Measurements from ENCODE around the gene CMTM4. TPM values are rescaled to one million over a fixed set of nuclear protein-coding genes. Genes with fewer than 3 reads are reported as not detected.

CMTM4 gene
- polyA plus RNA-seq, 1 donor (not counting 4 experiments of a cell fraction or from before 2014, with no cell fraction given), result 23.1 TPM

DNA sequence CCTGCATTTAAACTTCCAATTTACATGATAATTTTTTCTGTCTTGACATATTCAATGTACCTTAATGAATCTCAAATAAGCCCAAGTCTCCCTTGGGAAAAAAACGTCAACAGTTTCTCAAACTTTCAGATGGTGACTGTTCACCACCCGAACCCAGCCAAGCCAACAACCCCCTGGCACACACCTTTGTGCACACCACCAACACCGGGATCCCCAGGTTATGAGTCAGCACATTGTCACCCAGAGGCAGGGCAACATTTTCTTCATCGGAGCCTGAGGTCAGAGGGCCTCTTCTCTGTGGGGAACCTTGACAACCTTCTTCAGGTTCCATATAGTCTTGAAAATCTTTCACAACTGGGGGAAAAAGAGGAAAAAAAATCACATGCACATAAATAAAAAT is 39.3 kb upstream of the CMTM4 start:
- H3K4me3 ChIP-seq (ENCODE audit: control insufficient read depth in 2 of 3, extremely low read depth in 1 of 3, insufficient read depth in 2 of 3, low read depth in 1 of 3, low read length in 3 of 3), result no peak overlapping the region
- peaks cover 31% of the 10 kb centered on the region for H3K79me2 ChIP-seq (ENCODE audit: control insufficient read depth, insufficient read depth, low read length)

DNA sequence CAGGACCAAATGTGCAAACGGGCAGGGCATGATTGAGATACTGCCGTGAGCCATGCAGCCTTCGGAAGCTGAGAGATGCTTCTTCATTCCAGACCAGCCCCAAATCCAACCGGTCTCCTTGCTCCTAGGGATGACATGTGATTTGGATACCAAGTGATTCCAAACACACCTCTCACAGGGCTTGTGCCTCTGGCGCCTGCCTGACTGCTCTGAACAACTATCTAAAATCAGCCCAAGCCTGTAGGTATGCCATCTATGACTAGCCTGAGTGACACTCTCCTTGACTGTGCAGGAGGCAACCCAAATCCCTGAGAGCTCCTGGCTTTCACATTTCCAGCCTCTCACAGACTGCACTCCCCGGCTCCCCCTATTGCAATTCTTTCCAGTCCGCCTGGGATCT is 34.6 kb upstream of the CMTM4 start:
- Histone ChIP-seq H3K4me1 (ENCODE audit: control insufficient read depth, extremely low read depth, insufficient read depth, low read length) (peaks cover 6% of the 10 kb centered on the region), H3K9ac (ENCODE audit: control insufficient read depth, extremely low read depth, insufficient read depth, low read length) (no peak overlapping the region), H3K36me3 (ENCODE audit: control insufficient read depth in 2 of 2, extremely low read depth in 1 of 2, insufficient read depth in 2 of 2, low read length in 2 of 2) (peaks cover 51 to 64% of the 10 kb centered on the region in 2 experiments), H3K9me3 (ENCODE audit: control insufficient read depth, low read depth, low read length) (no peaks in the 10 kb centered on the region), H3K27me3 (ENCODE audit: control insufficient read depth, extremely low read depth, insufficient read depth, low read length) (no peaks in the 10 kb centered on the region), H4K20me1 (ENCODE audit: control insufficient read depth, extremely low read depth, insufficient read depth, low read length) (no peaks in the 10 kb centered on the region), H3K4me2 (ENCODE audit: control insufficient read depth, extremely low read depth, insufficient read depth, low read depth, low read length) (no peak overlapping the region), H3K27ac (ENCODE audit: control insufficient read depth, insufficient read depth, low read length) (no peak overlapping the region), H2AFZ (ENCODE audit: control insufficient read depth, low read length) (no peak overlapping the region), H3K4me3 (ENCODE audit: control insufficient read depth in 2 of 3, extremely low read depth in 1 of 3, insufficient read depth in 2 of 3, low read depth in 1 of 3, low read length in 3 of 3) (no peak overlapping the region), H3K79me2 (ENCODE audit: control insufficient read depth, insufficient read depth, low read length) (no peaks in the 10 kb centered on the region), H3K9me1 (ENCODE audit: control insufficient read depth, extremely low read depth, insufficient read depth, low read length) (no peaks in the 10 kb centered on the region)
- DNase-seq (ENCODE audit: low read depth, low spot score), result no peak
- dilution Hi-C loops (cut with MboI; ENCODE audit: extremely low pct_ligation_motif_present, low sequenced_read_pairs), result no loop called here
- FAIRE-seq, result no peak
- no peak for TF ChIP-seq EZH2 (IDR thresholded peaks at IDR 0.05; ENCODE audit: low read length)
- TF ChIP-seq, protein P1, sequence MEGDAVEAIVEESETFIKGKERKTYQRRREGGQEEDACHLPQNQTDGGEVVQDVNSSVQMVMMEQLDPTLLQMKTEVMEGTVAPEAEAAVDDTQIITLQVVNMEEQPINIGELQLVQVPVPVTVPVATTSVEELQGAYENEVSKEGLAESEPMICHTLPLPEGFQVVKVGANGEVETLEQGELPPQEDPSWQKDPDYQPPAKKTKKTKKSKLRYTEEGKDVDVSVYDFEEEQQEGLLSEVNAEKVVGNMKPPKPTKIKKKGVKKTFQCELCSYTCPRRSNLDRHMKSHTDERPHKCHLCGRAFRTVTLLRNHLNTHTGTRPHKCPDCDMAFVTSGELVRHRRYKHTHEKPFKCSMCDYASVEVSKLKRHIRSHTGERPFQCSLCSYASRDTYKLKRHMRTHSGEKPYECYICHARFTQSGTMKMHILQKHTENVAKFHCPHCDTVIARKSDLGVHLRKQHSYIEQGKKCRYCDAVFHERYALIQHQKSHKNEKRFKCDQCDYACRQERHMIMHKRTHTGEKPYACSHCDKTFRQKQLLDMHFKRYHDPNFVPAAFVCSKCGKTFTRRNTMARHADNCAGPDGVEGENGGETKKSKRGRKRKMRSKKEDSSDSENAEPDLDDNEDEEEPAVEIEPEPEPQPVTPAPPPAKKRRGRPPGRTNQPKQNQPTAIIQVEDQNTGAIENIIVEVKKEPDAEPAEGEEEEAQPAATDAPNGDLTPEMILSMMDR (optimal IDR thresholded peaks at IDR 0.05 in 1 of 3, IDR thresholded peaks at IDR 0.05 in 1 of 3, conservative IDR thresholded peaks at IDR 0.05 in 1 of 3; ENCODE audit: extremely low read depth in 1 of 3, insufficient read depth in 2 of 3, low read length in 3 of 3), result no peak

More for the DNA sequence above, 39.3 kb upstream of the CMTM4 start:
- no peak for DNase-seq (ENCODE audit: low read depth, low spot score)
- dilution Hi-C loops (cut with MboI; ENCODE audit: extremely low pct_ligation_motif_present, low sequenced_read_pairs), result no loop called here
- peak overlapping the region; percentile 22 for H3K4me2 ChIP-seq (ENCODE audit: control insufficient read depth, extremely low read depth, insufficient read depth, low read depth, low read length)
- peaks cover 8% of the 10 kb centered on the region for H4K20me1 ChIP-seq (ENCODE audit: control insufficient read depth, extremely low read depth, insufficient read depth, low read length)
- H3K27ac ChIP-seq (ENCODE audit: control insufficient read depth, insufficient read depth, low read length), result peak overlapping the region; percentile 36
- no peak for TF ChIP-seq EZH2 (IDR thresholded peaks at IDR 0.05; ENCODE audit: low read length)
- TF ChIP-seq, protein P1 (optimal IDR thresholded peaks at IDR 0.05 in 1 of 3, IDR thresholded peaks at IDR 0.05 in 1 of 3, conservative IDR thresholded peaks at IDR 0.05 in 1 of 3; ENCODE audit: extremely low read depth in 1 of 3, insufficient read depth in 2 of 3, low read length in 3 of 3), result no peak
- H3K9ac ChIP-seq (ENCODE audit: control insufficient read depth, extremely low read depth, insufficient read depth, low read length), result no peak overlapping the region
- H3K9me1 ChIP-seq (ENCODE audit: control insufficient read depth, extremely low read depth, insufficient read depth, low read length), result peaks cover 3% of the 10 kb centered on the region
- no peaks in the 10 kb centered on the region for H3K9me3 ChIP-seq (ENCODE audit: control insufficient read depth, low read depth, low read length)
- no peak for FAIRE-seq
- no peak overlapping the region for H2AFZ ChIP-seq (ENCODE audit: control insufficient read depth, low read length)
- peaks cover 45 to 64% of the 10 kb centered on the region in 2 experiments for H3K36me3 ChIP-seq (ENCODE audit: control insufficient read depth in 2 of 2, extremely low read depth in 1 of 2, insufficient read depth in 2 of 2, low read length in 2 of 2)
- H3K4me1 ChIP-seq (ENCODE audit: control insufficient read depth, extremely low read depth, insufficient read depth, low read length), result peaks cover 25% of the 10 kb centered on the region
- H3K27me3 ChIP-seq (ENCODE audit: control insufficient read depth, extremely low read depth, insufficient read depth, low read length), result no peaks in the 10 kb centered on the region
